K562 (cell line): ENCODE measurements around the gene C10orf71. TPM values are rescaled to one million over a fixed set of nuclear protein-coding genes. Genes with fewer than 3 reads are reported as not detected.

Experiments
- ATAC-seq: fragments of 200-7000 bp; cut with Tn5 transposase; 3 replicates; pipeline ENCODE4 v1.9.1; 2020; ENCODE audit warnings: moderate library complexity
- BruUV-seq: library from RNA; stranded (reverse); fragments of 400-500 nt; replicated peaks from 2 replicates; lab custom pipeline; 2021; lab: Mats Ljungman, UMichigan
- CTCF ChIA-PET: fragments of 300-600 bp; formaldehyde crosslinking; extraction: SDS; loops from one replicate; lab custom pipeline; 2021; ENCODE audit warnings: low intra/inter-chr PET ratio; lab: Yijun Ruan, JAX
- POLR2A ChIA-PET: fragments of 300-600, 350-650 bp; sonication (Branson Sonifier 250); formaldehyde crosslinking; extraction: SDS; loops from one replicate; lab custom pipeline; 2021; ENCODE audit warnings: antibody characterized with exemption, inconsistent platforms; lab: Yijun Ruan, JAX
- DNase-seq, 4 experiments: peaks; one replicate each; pipeline versions ENCODE4 v3.0.0 to v3.0.0-alpha.2; 2011 to 2018; ENCODE audit warnings: low spot score in 3 of 4, mixed read lengths in 3 of 4; ENCODE audit errors: extremely low read depth in 1 of 4
- FAIRE-seq: peaks from 2 replicates; lab custom pipeline; 2011; peaks lifted over from hg19 to GRCh38; lab: Jason Lieb, UNC
- H2AFZ ChIP-seq: 2 replicates; pipeline ENCODE4 v1.6.0; 2011; ENCODE audit warnings: low read depth, low read length, control low read depth, inconsistent platforms
- H3K27ac ChIP-seq: fragments of 200-600 bp; 3 replicates; pipeline ENCODE4 v1.8.0; 2011; ENCODE audit warnings: low read depth, mild to moderate bottlenecking, control low read depth, inconsistent platforms, low read length, moderate library complexity, mixed read lengths; ENCODE audit errors: extremely low read depth
- H3K27me3 ChIP-seq, 2 experiments: fragments of 300-600 bp in 1 of 2; 2 replicates in 1 of 2; 3 replicates in 1 of 2; pipeline versions ENCODE4 v1.6.0 to v1.8.0; 2011; ENCODE audit warnings: inconsistent platforms in 2 of 2, low read length in 2 of 2, mild to moderate bottlenecking in 1 of 2, mixed read lengths in 1 of 2, moderate library complexity in 1 of 2; ENCODE audit not compliant: control insufficient read depth in 2 of 2, insufficient read depth in 2 of 2
- H3K36me3 ChIP-seq: fragments of 300-600 bp; 3 replicates; pipeline ENCODE4 v1.8.0; 2011; ENCODE audit warnings: mild to moderate bottlenecking, low read length, inconsistent platforms; ENCODE audit not compliant: control insufficient read depth, insufficient read depth
- H3K4me1 ChIP-seq, 2 experiments: fragments of 200-600 bp in 1 of 2; replicated peaks in 1 of 2; 2 replicates in 1 of 2; 3 replicates in 1 of 2; pipeline versions ENCODE4 v1.5.1 to v1.8.0; 2011; ENCODE audit warnings: inconsistent platforms in 2 of 2, low read length in 2 of 2, mild to moderate bottlenecking in 1 of 2, mixed read lengths in 1 of 2, moderate library complexity in 1 of 2; ENCODE audit not compliant: control insufficient read depth in 2 of 2, insufficient read depth in 2 of 2
- H3K4me2 ChIP-seq: 2 replicates; pipeline ENCODE4 v1.6.1; 2011; ENCODE audit warnings: low read length, control low read depth, inconsistent platforms, mixed read lengths; ENCODE audit not compliant: insufficient read depth
- H3K4me3 ChIP-seq: fragments of 200-600 bp; sonication (generic), shearing (Covaris generic); 2 replicates; pipeline ENCODE4 v1.5.1; 2016; ENCODE audit warnings: control low read depth, inconsistent platforms
- H3K79me2 ChIP-seq: fragments of 200-600 bp; 3 replicates; pipeline ENCODE4 v1.8.0; 2011; ENCODE audit warnings: low read length, inconsistent platforms; ENCODE audit not compliant: control insufficient read depth, insufficient read depth
- H3K9ac ChIP-seq, 2 experiments: 2 replicates each; pipeline versions ENCODE4 v1.6.0 to v1.6.1; 2011; ENCODE audit warnings: low read depth in 2 of 2, low read length in 2 of 2, control low read depth in 1 of 2, inconsistent platforms in 1 of 2, mild to moderate bottlenecking in 1 of 2, mixed read lengths in 1 of 2; ENCODE audit not compliant: insufficient read depth in 1 of 2
- H3K9me1 ChIP-seq: one replicate; pipeline ENCODE4 v1.6.0; 2011; ENCODE audit warnings: inconsistent platforms, mild to moderate bottlenecking, low read length, moderate library complexity; ENCODE audit not compliant: control insufficient read depth, insufficient read depth
- H3K9me3 ChIP-seq: replicated peaks from 2 replicates; pipeline ENCODE4 v1.5.1; 2011; ENCODE audit warnings: low read depth, low read length, inconsistent platforms; ENCODE audit not compliant: control insufficient read depth, insufficient read depth
- H4K20me1 ChIP-seq: replicated peaks from 2 replicates; pipeline ENCODE4 v1.6.1; 2011; ENCODE audit warnings: low read length, inconsistent platforms, mixed read lengths; ENCODE audit not compliant: control insufficient read depth, insufficient read depth
- ATF7 ChIP-seq: fragments of 450-650 bp; IDR thresholded peaks from 2 replicates; pipeline ENCODE4 v1.7.1; 2014; ENCODE audit warnings: mild to moderate bottlenecking, moderate library complexity
- EP300 ChIP-seq: IDR thresholded peaks from 2 replicates; pipeline ENCODE4 v1.6.1; 2012; ENCODE audit warnings: low read length, improper control_type of control experiment
- EP400 ChIP-seq: fragments of 450-650 bp; IDR thresholded peaks from 2 replicates; pipeline ENCODE4 v1.6.1; 2017; ENCODE audit warnings: antibody characterized with exemption, mild to moderate bottlenecking, moderate library complexity
- ESRRB ChIP-seq: fragments of 250-450 bp; sonication (Bioruptor Pico); IDR thresholded peaks from 2 replicates; pipeline ENCODE4 v1.5.0; 2020; ENCODE audit warnings: mild to moderate bottlenecking, moderate library complexity, borderline replicate concordance
- FOXA3 ChIP-seq, 2 experiments: fragments of 450-650 bp in 1 of 2; sonication (generic) in 1 of 2; formaldehyde crosslinking; IDR thresholded peaks in 1 of 2; conservative IDR thresholded peaks in 1 of 2; 2 replicates each; pipeline versions ENCODE4 v1.4.0 to v1.8.0; 2020 to 2022; ENCODE audit warnings: mild to moderate bottlenecking in 2 of 2, missing genetic modification reagents in 1 of 2
- JUN ChIP-seq, 2 experiments: sonication (generic) in 1 of 2; formaldehyde crosslinking in 1 of 2; IDR thresholded peaks; 2 replicates each; pipeline versions ENCODE4 v1.6.1 to v1.8.0; 2012 to 2022; ENCODE audit warnings: borderline replicate concordance in 2 of 2, mild to moderate bottlenecking in 2 of 2, improper control_type of control experiment in 1 of 2, low read depth in 1 of 2, low read length in 1 of 2, missing genetic modification reagents in 1 of 2
- NR4A1 ChIP-seq, 2 experiments: fragments of 250-450 bp in 1 of 2; fragments of 450-650 bp in 1 of 2; sonication (Bioruptor Pico) in 1 of 2; IDR thresholded peaks; 2 replicates each; pipeline versions ENCODE4 v1.4.0 to v1.6.1; 2016 to 2020; ENCODE audit warnings: mild to moderate bottlenecking in 2 of 2, missing compliant biosample characterization in 1 of 2, missing genetic modification characterization in 1 of 2, moderate library complexity in 1 of 2
- POLR2G ChIP-seq: fragments of 200-400 bp; formaldehyde crosslinking; IDR thresholded peaks from 2 replicates; pipeline ENCODE4 v1.6.1; 2017; ENCODE audit warnings: low read depth, mild to moderate bottlenecking, antibody characterized with exemption, low read length, moderate library complexity
- SIRT6 ChIP-seq: IDR thresholded peaks from one replicate; pipeline ENCODE4 v1.6.1; 2012; ENCODE audit warnings: low read depth, mild to moderate bottlenecking, control low read depth, inconsistent platforms, low read length, moderate library complexity
- SNIP1 ChIP-seq: fragments of 450-650 bp; IDR thresholded peaks from 2 replicates; pipeline ENCODE4 v1.7.1; 2017; ENCODE audit warnings: low read depth, mild to moderate bottlenecking
- ZBTB1 ChIP-seq: sonication (generic); formaldehyde crosslinking; IDR thresholded peaks from 2 replicates; pipeline ENCODE4 v1.8.1; 2023; ENCODE audit warnings: missing genetic modification reagents, low read depth, mild to moderate bottlenecking, borderline replicate concordance
- ZNF174 ChIP-seq: fragments of 250-450 bp; sonication (Bioruptor Pico); IDR thresholded peaks from 2 replicates; pipeline ENCODE4 v1.4.0; 2020; ENCODE audit warnings: mild to moderate bottlenecking
- ZNF263 ChIP-seq: sonication (generic); formaldehyde crosslinking; IDR thresholded peaks from 2 replicates; pipeline ENCODE4 v1.8.0; 2022; ENCODE audit warnings: mild to moderate bottlenecking, missing genetic modification reagents, borderline replicate concordance
- ZNF696 ChIP-seq: fragments of 250-450 bp; sonication (Bioruptor Pico); conservative IDR thresholded peaks from 2 replicates; pipeline ENCODE4 v1.4.0; 2020; ENCODE audit warnings: mild to moderate bottlenecking, moderate library complexity
- WGBS: fragments of 100-300 bp; shearing (Covaris generic); methylation state at CpG from one replicate; pipeline ENCODE4 v1.1.6; 2016; ENCODE audit warnings: low coverage, mixed read lengths; ENCODE audit not compliant: insufficient coverage; ENCODE audit errors: missing lambda C conversion rate; 5-methylcytosine and 5-hydroxymethylcytosine counted together
- in situ Hi-C: fragments of 300-500 bp; cut with MboI; formaldehyde crosslinking; loops from 4 replicates; pipeline ENCODE4 v1.15.0; 2018; ENCODE audit warnings: inconsistent platforms, mixed read lengths
- intact Hi-C: fragments of 100-400 bp; cut with micrococcal nuclease; formaldehyde crosslinking; loops from 2 replicates; pipeline ENCODE4 v1.14.2; 2022
- polyA plus RNA-seq, 8 experiments: library from polyadenylated mRNA; depleted of rRNA in 4 of 8; stranded (reverse) in 5 of 8; unstranded in 3 of 8; fragments of >200 nt; fragmentation: Nextera tagmentation in 2 of 8; fragmentation: Illumina TruSeq in 1 of 8; extraction: Ambion mirVana in 2 of 8; extraction: Trizol in 1 of 8; gene quantifications; 2 replicates each; pipeline versions ENCODE4 v1.2.1 to v1.2.3, GENCODE V29; 2011 to 2014; ENCODE audit warnings: inconsistent platforms in 1 of 8, missing spikeins in 1 of 8
- total RNA-seq, 7 experiments: library from RNA; depleted of rRNA in 6 of 7; stranded (reverse); fragments of >200 nt in 6 of 7; fragmentation: Illumina TruSeq in 2 of 7; extraction: Trizol in 2 of 7; gene quantifications; 2 replicates each; pipeline versions ENCODE4 v1.2.1 to v1.2.3, GENCODE V29; 2011 to 2021; ENCODE audit warnings: low replicate concordance in 1 of 7
- TF ChIP-seq, protein P1 (sequence below): sonication (generic); formaldehyde crosslinking; IDR thresholded peaks from 2 replicates; pipeline ENCODE4 v1.8.0; 2022; ENCODE audit warnings: mild to moderate bottlenecking, low read depth, missing genetic modification reagents
- TF ChIP-seq, protein P2 (sequence below), 2 experiments: fragments of 450-650 bp; IDR thresholded peaks; 2 replicates each; pipeline ENCODE4 v1.6.1; 2016
- TF ChIP-seq, protein P3 (sequence below): sonication (generic); formaldehyde crosslinking; IDR thresholded peaks from 2 replicates; pipeline ENCODE4 v1.8.0; 2022; ENCODE audit warnings: mild to moderate bottlenecking, missing genetic modification reagents

C10orf71 gene
- total and polyA plus RNA-seq, 9 of the 15 experiments (the other 6 are each of a cell fraction or from before 2014, with no cell fraction given), result 0.06 to 4.5 (median 1.3) TPM

DNA sequence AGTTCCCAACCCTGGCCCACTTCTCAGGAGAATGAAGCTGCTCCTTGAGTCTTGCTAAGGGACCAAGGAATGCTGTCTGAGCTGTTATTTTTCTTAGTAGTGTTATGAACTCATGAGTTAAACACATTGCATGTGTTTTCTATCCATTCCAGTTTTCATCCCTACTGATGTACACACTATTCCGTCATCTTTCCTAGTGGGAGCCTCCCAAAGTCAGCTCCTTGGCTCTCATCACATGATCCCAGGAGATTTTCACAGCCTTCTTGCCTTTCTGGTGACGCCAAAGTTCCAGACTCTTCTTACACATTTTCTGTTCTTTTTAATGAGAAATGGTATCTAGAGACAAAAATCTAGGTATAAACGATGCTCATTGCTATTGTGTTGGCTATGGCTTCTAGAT is 8.4 kb upstream of the C10orf71 start (continued):
- no peak for TF ChIP-seq ESRRB
- no peak for TF ChIP-seq POLR2G
- TF ChIP-seq ATF7, result no peak
- no peak for TF ChIP-seq EP300
- no peak for TF ChIP-seq EP400
- TF ChIP-seq ZNF263 (CRISPR knock-in tag), result no peak
- no peak for TF ChIP-seq SNIP1

DNA sequence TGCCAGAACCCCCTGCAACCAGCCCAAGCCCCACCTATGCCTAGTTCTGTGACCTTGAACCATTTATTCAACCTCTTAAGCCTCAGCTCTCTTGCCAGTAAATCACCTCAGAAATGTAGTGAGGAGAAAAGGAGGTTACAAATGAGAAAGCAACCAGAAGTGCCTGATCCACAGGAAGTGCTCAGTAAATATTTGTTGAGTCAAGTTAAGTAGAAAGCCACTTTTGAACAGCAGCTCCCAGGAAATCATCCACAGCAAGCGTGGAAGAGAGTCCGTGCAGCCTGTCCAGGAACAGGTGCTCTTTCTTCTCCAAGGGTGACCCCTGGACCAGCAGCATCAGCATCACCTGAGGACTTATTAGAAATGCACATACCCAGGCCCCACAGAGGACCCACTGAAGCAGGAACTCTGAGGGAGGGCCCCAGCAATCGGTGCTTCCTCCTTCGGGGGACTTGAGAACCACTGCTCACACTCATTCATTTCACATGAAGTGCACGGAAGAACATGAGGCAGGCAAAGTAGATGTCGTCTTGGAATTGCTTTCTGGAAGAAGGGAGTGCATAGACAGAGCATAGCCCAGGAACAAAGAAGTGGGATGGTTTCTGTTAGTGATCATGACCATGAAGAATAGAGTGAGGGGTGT is 6.3 kb upstream of the C10orf71 start:
- Histone ChIP-seq H3K79me2 (0 out of 3 replicates have a peak, but pooled peaks cover under 1% of the 10 kb centered on the region), H4K20me1 (no peaks in the 10 kb centered on the region), H3K27me3 (no peaks in the 10 kb centered on the region), H3K9me1 (no peaks in the 10 kb centered on the region), H3K4me1 (peaks cover 1 to 9% of the 10 kb centered on the region in 2 experiments), H3K27ac (no peak overlapping the region), H3K4me2 (no peak overlapping the region), H3K9me3 (no peaks in the 10 kb centered on the region), H2AFZ (no peak overlapping the region), H3K9ac (no peak overlapping the region), H3K4me3 (no peak overlapping the region), H3K36me3 (no peaks in the 10 kb centered on the region)
- intact Hi-C loops (no loop called here), in situ Hi-C loops (no loop called here)
- no peak for ATAC-seq
- WGBS, result 42% methylated on average over 6 of the region's 6 CpGs
- no peak for FAIRE-seq
- BruUV-seq, result no TSS peak
- POLR2A ChIA-PET, result interaction anchor here (1.0 to 1.5 kb wide), 2 partner anchors 9 to 63 kb away, joined by 3 to 5 read pairs; no protein-coding TSS in a partner anchor
- DNase-seq, result no peak
- CTCF ChIA-PET, result no interaction called here
- TF ChIP-seq NR4A1 (CRISPR knock-in tag; IDR thresholded peaks at IDR 0.05) (no peak), NR4A1 (tag; IDR thresholded peaks at IDR 0.05) (no peak), JUN (IDR thresholded peaks at IDR 0.05; ENCODE audit: borderline replicate concordance, low read depth, low read length) (no peak), JUN (CRISPR knock-in tag; IDR thresholded peaks at IDR 0.05; ENCODE audit: borderline replicate concordance) (no peak), ZNF174 (CRISPR knock-in tag) (no peak), SIRT6 (no peak), ZBTB1 (CRISPR knock-in tag) (no peak), ZNF696 (no peak), FOXA3 (CRISPR knock-in tag; conservative IDR thresholded peaks at IDR 0.05 in 1 of 2, IDR thresholded peaks at IDR 0.05 in 1 of 2) (no peak)
- TF ChIP-seq, protein P1, sequence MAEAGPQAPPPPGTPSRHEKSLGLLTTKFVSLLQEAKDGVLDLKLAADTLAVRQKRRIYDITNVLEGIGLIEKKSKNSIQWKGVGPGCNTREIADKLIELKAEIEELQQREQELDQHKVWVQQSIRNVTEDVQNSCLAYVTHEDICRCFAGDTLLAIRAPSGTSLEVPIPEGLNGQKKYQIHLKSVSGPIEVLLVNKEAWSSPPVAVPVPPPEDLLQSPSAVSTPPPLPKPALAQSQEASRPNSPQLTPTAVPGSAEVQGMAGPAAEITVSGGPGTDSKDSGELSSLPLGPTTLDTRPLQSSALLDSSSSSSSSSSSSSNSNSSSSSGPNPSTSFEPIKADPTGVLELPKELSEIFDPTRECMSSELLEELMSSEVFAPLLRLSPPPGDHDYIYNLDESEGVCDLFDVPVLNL (CRISPR knock-in tag), result no peak
- TF ChIP-seq, protein P2, sequence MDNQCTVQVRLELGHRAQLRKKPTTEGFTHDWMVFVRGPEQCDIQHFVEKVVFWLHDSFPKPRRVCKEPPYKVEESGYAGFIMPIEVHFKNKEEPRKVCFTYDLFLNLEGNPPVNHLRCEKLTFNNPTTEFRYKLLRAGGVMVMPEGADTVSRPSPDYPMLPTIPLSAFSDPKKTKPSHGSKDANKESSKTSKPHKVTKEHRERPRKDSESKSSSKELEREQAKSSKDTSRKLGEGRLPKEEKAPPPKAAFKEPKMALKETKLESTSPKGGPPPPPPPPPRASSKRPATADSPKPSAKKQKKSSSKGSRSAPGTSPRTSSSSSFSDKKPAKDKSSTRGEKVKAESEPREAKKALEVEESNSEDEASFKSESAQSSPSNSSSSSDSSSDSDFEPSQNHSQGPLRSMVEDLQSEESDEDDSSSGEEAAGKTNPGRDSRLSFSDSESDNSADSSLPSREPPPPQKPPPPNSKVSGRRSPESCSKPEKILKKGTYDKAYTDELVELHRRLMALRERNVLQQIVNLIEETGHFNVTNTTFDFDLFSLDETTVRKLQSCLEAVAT (IDR thresholded peaks at IDR 0.05), result no peak
- TF ChIP-seq, protein P3, sequence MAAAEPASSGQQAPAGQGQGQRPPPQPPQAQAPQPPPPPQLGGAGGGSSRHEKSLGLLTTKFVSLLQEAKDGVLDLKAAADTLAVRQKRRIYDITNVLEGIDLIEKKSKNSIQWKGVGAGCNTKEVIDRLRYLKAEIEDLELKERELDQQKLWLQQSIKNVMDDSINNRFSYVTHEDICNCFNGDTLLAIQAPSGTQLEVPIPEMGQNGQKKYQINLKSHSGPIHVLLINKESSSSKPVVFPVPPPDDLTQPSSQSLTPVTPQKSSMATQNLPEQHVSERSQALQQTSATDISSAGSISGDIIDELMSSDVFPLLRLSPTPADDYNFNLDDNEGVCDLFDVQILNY, result no peak
